T-cell (primary cell): ENCODE data around the gene ARPC5L. TPM values are rescaled to one million over a fixed set of nuclear protein-coding genes. Genes with fewer than 3 reads are reported as not detected.

ENCODE experiments used
- ATAC-seq, 4 experiments: fragments of 200-7000 bp in 3 of 4; fragments of 150-1000 bp in 1 of 4; cut with Tn5 transposase; replicated peaks in 1 of 4; 1 replicate in 3 of 4; 2 replicates in 1 of 4; pipeline ENCODE4 v1.10.0; 2021; ENCODE audit warnings: moderate library complexity in 3 of 4, mild to moderate bottlenecking in 2 of 4, moderate number of reproducible peaks in 1 of 4
- CTCF ChIA-PET, 2 donors: fragments of 300-600 bp; sonication (Branson Sonifier 250); formaldehyde crosslinking; loops; one replicate each; lab custom pipeline; 2022; ENCODE audit warnings: antibody characterized with exemption in 2 of 2; lab: Charles Lee
- POLR2A ChIA-PET, 2 donors: fragments of 300-600 bp; sonication (Branson Sonifier 250); formaldehyde crosslinking; loops; one replicate each; lab custom pipeline; 2022; ENCODE audit warnings: antibody characterized with exemption in 2 of 2; lab: Charles Lee
- DNase-seq, 35 experiments: peaks; one replicate each; pipeline versions ENCODE4 v3.0.0 to v3.0.0-alpha.2; 2013 to 2023
- H3K27ac ChIP-seq: one replicate; pipeline ENCODE4 v1.5.1; 2013; ENCODE audit warnings: low read length
- H3K27me3 ChIP-seq, 2 experiments: replicated peaks in 1 of 2; 1 replicate in 1 of 2; 2 replicates in 1 of 2; pipeline versions ENCODE4 v1.6.1 to v1.7.0; 2013; ENCODE audit warnings: low read length in 1 of 2, mixed read lengths in 1 of 2; ENCODE audit not compliant: control insufficient read depth in 2 of 2, insufficient read depth in 2 of 2; ENCODE audit errors: extremely low read depth in 1 of 2
- H3K36me3 ChIP-seq, 2 donors: 1 replicate in 1 of 2; 2 replicates in 1 of 2; pipeline versions ENCODE4 v1.6.1 to v1.7.0; 2013; ENCODE audit warnings: low read length in 1 of 2; ENCODE audit not compliant: control insufficient read depth in 2 of 2, insufficient read depth in 1 of 2; ENCODE audit errors: extremely low read depth in 1 of 2
- H3K4me1 ChIP-seq, 2 experiments: 1 replicate in 1 of 2; 2 replicates in 1 of 2; pipeline versions ENCODE4 v1.6.1 to v1.7.0; 2013; ENCODE audit warnings: low read length in 2 of 2, mixed read lengths in 1 of 2; ENCODE audit not compliant: insufficient read depth in 2 of 2, control insufficient read depth in 1 of 2; ENCODE audit errors: extremely low read depth in 1 of 2
- H3K4me3 ChIP-seq, 2 donors: 1 replicate in 1 of 2; 2 replicates in 1 of 2; pipeline versions ENCODE4 v1.5.1 to v1.7.0; 2013; ENCODE audit warnings: mild to moderate bottlenecking in 2 of 2, low read length in 1 of 2, moderate library complexity in 1 of 2; ENCODE audit not compliant: control insufficient read depth in 1 of 2; ENCODE audit errors: extremely low read depth in 1 of 2
- H3K9me3 ChIP-seq: 2 replicates; pipeline ENCODE4 v1.7.0; 2013
- H3K27ac Mint-ChIP-seq, 2 donors: one replicate each; pipeline ENCODE4 v1.8.0; 2020 to 2021; ENCODE audit warnings: mild to moderate bottlenecking in 2 of 2, mixed read lengths in 2 of 2
- H3K27me3 Mint-ChIP-seq, 2 donors: one replicate each; pipeline ENCODE4 v1.8.0; 2021 to 2022; ENCODE audit warnings: mixed read lengths in 2 of 2
- H3K36me3 Mint-ChIP-seq: one replicate; pipeline ENCODE4 v1.8.0; 2021; ENCODE audit warnings: mixed read lengths
- H3K4me1 Mint-ChIP-seq, 3 donors: one replicate each; pipeline ENCODE4 v1.8.0; 2020 to 2022; ENCODE audit warnings: mixed read lengths in 3 of 3, mild to moderate bottlenecking in 1 of 3
- H3K4me3 Mint-ChIP-seq, 3 donors: one replicate each; pipeline ENCODE4 v1.8.0; 2020 to 2022; ENCODE audit warnings: mild to moderate bottlenecking in 3 of 3, mixed read lengths in 3 of 3, moderate library complexity in 3 of 3
- H3K9me3 Mint-ChIP-seq, 3 donors: one replicate each; pipeline ENCODE4 v1.8.0; 2020 to 2022; ENCODE audit warnings: mixed read lengths in 3 of 3
- WGBS: methylation state at CpG from one replicate; pipeline ENCODE4 v1.1.5; 2013; ENCODE audit warnings: missing lambda C conversion rate; ENCODE audit not compliant: insufficient coverage; 5-methylcytosine and 5-hydroxymethylcytosine counted together
- total RNA-seq, 35 experiments: library from RNA in 6 of 35; stranded (reverse) in 6 of 35; fragments of 120-200 nt in 1 of 35; gene quantifications; one replicate each; pipeline versions ENCODE4 v1.2.1 to v1.2.4 and lab custom pipeline; 2013 to 2026

The ARPC5L gene
- total RNA-seq, 5 donors from 2014 or later (not counting 1 experiment from before 2014, with no cell fraction given) = 29.1 to 55.3 (median 35.9) TPM

- no peak for DNase-seq
- CTCF ChIA-PET = interaction anchor here in 1 of 2 donors (0.5 to 1.1 kb wide), 2 partner anchors 34 to 327 kb away, joined by 3 to 4 read pairs; no protein-coding TSS in a partner anchor
- WGBS = 20% methylated on average over 2 of the region's 10 CpGs
- ATAC-seq = no peak
- Histone ChIP-seq H3K4me1 (peaks cover 11 to 41% of the 10 kb centered on the region in 2 experiments), H3K4me3 (peak overlapping the region in 1 of 2 donors; percentile 76), H3K36me3 (peaks cover 8 to 42% of the 10 kb centered on the region in 2 donors), H3K27ac (peak overlapping the region; percentile 92), H3K9me3 (no peaks in the 10 kb centered on the region), H3K27me3 (no peaks in the 10 kb centered on the region)
- no peaks in the 10 kb centered on the region for H3K9me3 Mint-ChIP-seq
- peak overlapping the region; percentile 90 to 93 (median 92) for H3K4me3 Mint-ChIP-seq
- H3K27ac Mint-ChIP-seq = peak overlapping the region; percentile 68 to 91
- peaks cover 15 to 38% (median 33%) of the 10 kb centered on the region in 3 donors for H3K4me1 Mint-ChIP-seq
- POLR2A ChIA-PET = no interaction called here
- peaks cover 30% of the 10 kb centered on the region for H3K36me3 Mint-ChIP-seq
- no peaks in the 10 kb centered on the region for H3K27me3 Mint-ChIP-seq
Observed at GRCh38 chr9:124859803-124860581, 1.9 kb upstream of the ARPC5L start.

GRCh38 chr9:124860582-124861341, 1.2 kb upstream of the ARPC5L start:
- peaks cover 8 to 42% of the 10 kb centered on the region in 2 donors for H3K36me3 ChIP-seq
- no peak for DNase-seq
- H3K9me3 ChIP-seq = no peaks in the 10 kb centered on the region
- ChIA-PET CTCF (interaction anchor here (0.5 to 1.6 kb wide), 7 partner anchors 7 to 326 kb away, joined by 3 to 10 read pairs (median 4); partner anchors contain the start of genes WDR38 (in 2 of the 2) and NR6A1 (in 1 of the 2)), POLR2A (interaction anchor here in 1 of 2 donors (0.6 to 0.9 kb wide), 3 partner anchors 9 to 94 kb away, joined by 3 to 5 read pairs (median 3); no protein-coding TSS in a partner anchor)
- WGBS = 5% methylated on average over 8 of the region's 12 CpGs
- peak overlapping the region; percentile 83 to 91 for H3K27ac Mint-ChIP-seq
- peaks cover 15 to 38% (median 33%) of the 10 kb centered on the region in 3 donors for H3K4me1 Mint-ChIP-seq
- peak overlapping the region; percentile 90 to 93 (median 92) for H3K4me3 Mint-ChIP-seq
- peak overlapping the region; percentile 76 to 86 for H3K4me3 ChIP-seq
- H3K4me1 ChIP-seq = peaks cover 11 to 41% of the 10 kb centered on the region in 2 experiments
- H3K27ac ChIP-seq = peak overlapping the region; percentile 92
- no peaks in the 10 kb centered on the region for H3K27me3 ChIP-seq
- H3K9me3 Mint-ChIP-seq = no peaks in the 10 kb centered on the region
- H3K27me3 Mint-ChIP-seq = no peaks in the 10 kb centered on the region
- H3K36me3 Mint-ChIP-seq = peaks cover 30% of the 10 kb centered on the region
- no peak for ATAC-seq

GRCh38 chr9:124863371-124863871, 1.5 kb downstream of the ARPC5L start:
- Mint-ChIP-seq H3K4me1 (peaks cover 32 to 48% (median 43%) of the 10 kb centered on the region in 3 donors), H3K4me3 (peak overlapping the region; percentile 63 to 90 (median 65)), H3K36me3 (peaks cover 21% of the 10 kb centered on the region), H3K9me3 (no peaks in the 10 kb centered on the region), H3K27me3 (no peaks in the 10 kb centered on the region), H3K27ac (peak overlapping the region in 1 of 2 donors; percentile 34)
- peaks cover 4 to 28% of the 10 kb centered on the region in 2 donors for H3K36me3 ChIP-seq
- H3K27me3 ChIP-seq = no peaks in the 10 kb centered on the region
- ATAC-seq = no peak
- H3K4me1 ChIP-seq = peaks cover 14 to 50% of the 10 kb centered on the region in 2 experiments
- no peak overlapping the region for H3K4me3 ChIP-seq
- CTCF ChIA-PET = interaction anchor here in 1 of 2 donors (1.4 kb wide), 1 partner anchor 10 kb away, joined by 14 read pairs; the partner anchor contains the start of gene WDR38
- H3K9me3 ChIP-seq = no peaks in the 10 kb centered on the region
- H3K27ac ChIP-seq = no peak overlapping the region
- 97% methylated on average over 7 of the region's 7 CpGs for WGBS
- DNase-seq = no peak
- POLR2A ChIA-PET = no interaction called here

GRCh38 chr9:124868511-124869465, 6.9 kb downstream of the ARPC5L start:
- WGBS = under 1% methylated on average over 92 of the region's 101 CpGs
- H3K4me1 ChIP-seq = peaks cover 20 to 55% of the 10 kb centered on the region in 2 experiments

GRCh38 chr9:124869466-124869985, 7.6 kb downstream of the ARPC5L start:
- Histone ChIP-seq H3K9me3 (no peaks in the 10 kb centered on the region), H3K4me1 (peaks cover 20 to 62% of the 10 kb centered on the region in 2 experiments)
- H3K4me3 Mint-ChIP-seq = peak overlapping the region; percentile 85 to 91 (median 90)

More at GRCh38 chr9:124868511-124869465, 6.9 kb downstream of the ARPC5L start:
- peaks cover 11 to 18% of the 10 kb centered on the region in 2 donors for H3K36me3 ChIP-seq
- no peaks in the 10 kb centered on the region for H3K9me3 Mint-ChIP-seq
- H3K27me3 Mint-ChIP-seq = no peaks in the 10 kb centered on the region
- H3K4me3 ChIP-seq = peak overlapping the region; percentile 91 to 92
- ATAC-seq = peak; percentile 83 to 89 (median 84)
- peaks cover 50 to 59% (median 56%) of the 10 kb centered on the region in 3 donors for H3K4me1 Mint-ChIP-seq
- CTCF ChIA-PET = no interaction called here
- POLR2A ChIA-PET = no interaction called here
- no peaks in the 10 kb centered on the region for H3K27me3 ChIP-seq
- peak overlapping the region; percentile 92 for H3K27ac ChIP-seq
- H3K27ac Mint-ChIP-seq = peak overlapping the region; percentile 91 to 95
- peak; percentile 77 to 95 (median 86) for DNase-seq
- peaks cover 14% of the 10 kb centered on the region for H3K36me3 Mint-ChIP-seq
- no peaks in the 10 kb centered on the region for H3K9me3 ChIP-seq
- peak overlapping the region; percentile 85 to 91 (median 90) for H3K4me3 Mint-ChIP-seq

More at GRCh38 chr9:124869466-124869985, 7.6 kb downstream of the ARPC5L start:
- Histone ChIP-seq H3K27ac (peak overlapping the region; percentile 91), H3K36me3 (peaks cover 11 to 24% of the 10 kb centered on the region in 2 donors), H3K4me3 (peak overlapping the region; percentile 91 to 92), H3K27me3 (no peaks in the 10 kb centered on the region)
- CTCF ChIA-PET = interaction anchor here in 1 of 2 donors (1.3 to 2.2 kb wide), 2 partner anchors 8 to 17 kb away, joined by 4 to 10 read pairs; partner anchors contain the start of genes ARPC5L, RPL35 and WDR38
- WGBS = under 1% methylated on average over 31 of the region's 41 CpGs
- Mint-ChIP-seq H3K36me3 (peaks cover 17% of the 10 kb centered on the region), H3K4me1 (peaks cover 55 to 59% (median 59%) of the 10 kb centered on the region in 3 donors), H3K9me3 (no peaks in the 10 kb centered on the region), H3K27me3 (no peaks in the 10 kb centered on the region), H3K27ac (peak overlapping the region; percentile 91 to 95)
- ATAC-seq (peak; percentile 21 to 50 (median 34)), DNase-seq (peak in 28 of 35 experiments; percentile 16 to 56 (median 37))
- POLR2A ChIA-PET = interaction anchor here in 1 of 2 donors (0.6 to 1.4 kb wide), 2 partner anchors 8 to 72 kb away, joined by 3 to 5 read pairs; partner anchors contain the start of gene GOLGA1
